Measurements from ENCODE around the gene MYH7.
"Not testable (repeated sequence)": the region's sequence is repeated elsewhere in the genome, so short reads cannot be mapped to it uniquely, and the experiment has no call there.

The MYH7 gene

DNA sequence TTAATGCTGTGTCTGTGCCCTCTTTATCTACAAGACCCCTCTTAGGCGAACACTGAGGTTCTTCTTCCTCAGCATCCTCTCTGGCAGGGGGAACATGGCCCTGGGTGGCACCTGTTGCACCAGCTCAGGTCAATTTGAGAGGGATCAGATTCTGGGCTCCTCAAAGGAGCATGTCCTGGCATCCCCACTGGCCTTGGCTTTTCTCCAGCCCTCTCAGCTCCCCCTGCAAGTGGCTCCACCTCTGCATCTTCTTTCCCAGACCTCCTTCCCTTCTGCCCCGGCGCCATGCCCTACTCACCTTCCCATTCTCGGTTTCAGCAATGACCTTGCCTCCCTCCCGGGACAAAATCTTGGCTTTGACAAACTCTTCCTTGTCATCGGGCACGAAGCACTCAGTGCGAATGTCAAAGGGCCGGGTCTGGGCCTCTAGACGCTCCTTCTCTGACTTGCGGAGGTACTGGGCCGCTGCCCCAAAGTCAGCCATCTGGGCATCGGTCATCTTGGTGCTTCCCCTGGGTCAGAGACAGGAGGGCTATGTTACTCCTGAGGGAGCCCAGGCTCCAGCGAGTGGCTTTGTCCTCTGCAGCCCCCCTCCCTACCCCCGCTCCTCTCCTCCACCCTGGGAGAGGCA lies 28.6 kb downstream of the MYH7 start:
- no peak for DNase-seq

DNA sequence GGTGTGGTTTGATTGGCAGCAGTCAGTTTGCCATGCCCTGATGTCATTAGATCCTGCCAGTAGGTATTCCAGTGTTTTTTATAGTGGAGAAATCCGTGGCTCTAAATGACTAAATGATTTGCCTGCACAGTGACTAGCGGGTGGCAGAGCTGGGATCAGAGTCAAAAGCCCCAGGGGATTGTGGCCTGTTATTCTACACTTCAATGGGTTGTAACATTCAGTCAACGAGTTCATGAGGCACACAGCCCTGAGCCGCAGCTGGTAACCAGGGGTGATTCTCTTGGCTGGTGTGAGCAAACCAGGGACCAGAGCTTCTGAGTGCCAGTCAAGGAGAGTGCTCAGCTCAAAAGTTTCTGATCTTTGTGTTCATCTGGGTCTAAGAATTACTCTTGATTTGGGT lies 29.2 kb downstream of the MYH7 start:
- no peak for DNase-seq

DNA sequence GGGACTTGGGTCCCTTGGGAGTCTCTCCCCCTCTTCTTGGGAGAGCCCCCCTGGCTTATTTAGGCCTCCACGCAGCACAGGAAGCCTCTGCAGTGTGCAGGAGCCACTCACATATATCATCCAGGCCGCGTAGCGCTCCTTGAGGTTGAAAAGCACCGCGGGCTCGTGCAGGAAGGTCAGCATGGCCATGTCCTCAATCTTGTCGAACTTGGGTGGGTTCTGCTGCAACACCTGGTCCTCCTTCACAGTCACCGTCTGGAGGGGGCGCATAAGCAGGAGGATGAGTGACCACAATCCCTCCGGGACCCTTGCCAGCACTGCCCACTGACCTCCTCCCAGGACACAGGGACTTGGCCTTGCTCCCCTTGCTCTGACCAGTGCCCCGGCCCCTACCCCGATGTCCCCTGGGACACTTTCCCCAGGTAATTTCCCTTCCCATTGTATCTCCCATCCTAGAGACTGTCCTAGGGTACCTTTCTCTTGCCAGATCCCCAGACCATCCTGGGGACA lies 29.9 kb downstream of the MYH7 start:
- no peak for DNase-seq

DNA sequence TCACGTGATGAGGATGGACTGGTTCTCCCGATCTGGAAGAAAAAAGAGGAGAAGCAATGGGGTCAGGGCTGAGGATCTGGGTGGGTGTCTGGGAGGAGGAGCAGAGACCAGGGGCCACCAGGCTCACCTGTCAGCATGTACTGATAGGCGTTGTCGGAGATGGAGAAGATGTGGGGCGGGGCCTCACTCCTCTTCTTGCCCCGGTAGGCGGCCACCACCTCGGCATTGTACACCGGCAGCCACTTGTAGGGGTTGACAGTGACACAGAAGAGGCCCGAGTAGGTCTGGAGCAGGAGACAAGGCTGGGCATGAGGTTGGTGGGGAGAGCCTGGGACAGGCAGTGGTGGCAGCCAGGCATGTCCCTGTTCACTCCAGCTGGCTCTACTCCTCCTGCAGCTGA lies 30.4 kb downstream of the MYH7 start:
- DNase-seq: no peak

DNA sequence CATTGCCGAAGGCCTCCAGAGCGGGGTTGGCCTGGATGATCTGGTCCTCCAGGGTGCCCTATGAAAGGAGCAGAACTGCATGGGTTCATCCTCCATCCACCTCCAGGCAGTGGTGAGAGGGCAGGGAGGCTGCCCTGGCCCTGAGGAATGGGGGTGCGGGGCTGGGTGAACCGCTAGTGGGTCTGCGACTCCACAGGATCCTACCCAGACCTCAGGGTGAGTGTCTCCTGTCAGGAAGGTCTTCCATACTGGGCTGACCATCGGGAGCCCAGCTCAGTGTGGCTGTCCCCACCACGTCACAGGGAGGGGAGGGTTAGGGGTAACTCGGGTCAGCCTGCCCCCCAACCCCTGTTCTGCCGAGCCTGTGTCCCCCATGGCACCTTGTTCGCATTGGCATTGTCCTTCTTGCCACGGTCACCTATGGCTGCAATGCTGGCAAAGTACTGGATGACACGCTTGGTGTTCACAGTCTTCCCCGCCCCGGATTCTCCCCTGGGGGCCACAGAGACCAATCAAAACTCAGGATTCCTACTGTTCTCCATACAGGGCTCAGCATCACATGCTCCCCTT lies 31.0 kb downstream of the MYH7 start:
- DNase-seq: no peak

DNA sequence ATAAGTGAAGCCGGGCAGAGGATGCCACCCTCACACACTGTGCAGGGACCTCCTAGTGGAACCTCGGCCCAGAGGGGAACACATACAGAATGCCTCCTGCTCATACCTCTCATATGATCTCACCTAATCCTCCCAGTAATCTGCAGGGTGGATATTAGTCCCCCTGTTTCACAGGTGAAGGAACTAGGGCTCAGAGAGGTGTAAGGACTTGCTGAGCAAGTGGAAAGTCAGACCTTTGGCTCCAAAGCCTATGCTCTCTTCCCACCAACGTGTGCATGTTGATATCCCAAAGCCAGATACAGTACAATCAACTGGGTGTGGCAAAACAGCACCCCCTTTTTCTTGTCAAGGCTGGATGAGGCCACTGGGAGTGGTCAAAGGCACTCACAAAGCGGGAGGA lies 31.6 kb downstream of the MYH7 start:
- no peak for DNase-seq

DNA sequence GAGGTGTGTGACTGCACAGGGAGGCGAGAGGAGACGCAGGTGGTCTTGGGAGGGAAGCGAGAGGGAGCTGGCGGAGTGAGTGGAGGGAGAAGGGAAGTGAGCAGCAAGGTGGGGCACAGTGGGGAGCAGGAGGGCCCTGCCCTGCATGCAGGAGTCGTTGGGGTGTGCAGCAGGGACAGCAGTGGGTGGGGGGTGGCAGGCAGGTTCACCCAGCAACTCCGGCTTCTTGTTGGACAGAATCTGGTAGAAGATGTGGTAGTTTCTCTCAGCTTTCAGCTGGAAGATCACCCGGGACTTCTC lies 32.4 kb downstream of the MYH7 start:
- DNase-seq: no peak

DNA sequence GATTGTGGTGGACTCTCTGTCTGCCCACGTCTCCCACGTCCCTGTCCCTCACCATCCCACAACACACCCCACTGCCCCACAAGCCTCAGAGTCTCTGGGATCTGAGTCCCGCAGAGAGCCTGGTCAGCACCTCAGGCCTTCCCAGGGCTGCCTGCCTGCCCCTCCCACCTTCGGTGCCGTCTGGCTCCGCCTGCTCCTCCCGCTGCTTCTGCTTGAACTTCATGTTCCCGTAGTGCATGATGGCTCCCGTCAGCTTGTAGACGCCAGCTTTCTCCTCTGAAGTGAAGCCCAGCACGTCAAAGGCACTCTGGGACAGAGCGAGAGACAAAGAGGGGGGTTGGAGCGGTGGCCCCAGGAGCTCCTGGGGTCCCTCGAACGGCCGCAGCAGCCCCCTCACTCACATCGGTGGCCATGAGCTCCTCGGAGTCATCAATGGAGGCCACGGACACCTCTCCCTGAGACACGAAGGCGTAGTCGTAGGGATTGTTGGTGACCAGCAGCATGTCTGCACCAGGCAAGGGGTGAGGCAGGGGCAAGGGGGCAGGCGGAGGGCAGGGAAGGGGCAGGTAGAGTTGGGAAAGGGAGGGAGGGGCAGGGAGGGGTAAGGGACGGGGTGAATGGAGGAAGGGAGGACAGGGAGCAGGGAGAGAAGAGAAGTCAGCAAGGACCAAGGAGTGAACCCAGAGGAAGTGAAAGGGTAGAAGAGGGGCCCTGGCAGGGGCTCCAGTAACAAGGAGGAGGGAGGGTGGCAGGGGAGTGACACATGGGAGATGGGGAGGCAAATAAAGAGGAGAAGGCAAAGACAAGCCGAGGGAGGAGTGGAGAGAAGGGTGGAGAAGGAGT lies 32.9 kb downstream of the MYH7 start:
- DNase-seq: no peak

DNA sequence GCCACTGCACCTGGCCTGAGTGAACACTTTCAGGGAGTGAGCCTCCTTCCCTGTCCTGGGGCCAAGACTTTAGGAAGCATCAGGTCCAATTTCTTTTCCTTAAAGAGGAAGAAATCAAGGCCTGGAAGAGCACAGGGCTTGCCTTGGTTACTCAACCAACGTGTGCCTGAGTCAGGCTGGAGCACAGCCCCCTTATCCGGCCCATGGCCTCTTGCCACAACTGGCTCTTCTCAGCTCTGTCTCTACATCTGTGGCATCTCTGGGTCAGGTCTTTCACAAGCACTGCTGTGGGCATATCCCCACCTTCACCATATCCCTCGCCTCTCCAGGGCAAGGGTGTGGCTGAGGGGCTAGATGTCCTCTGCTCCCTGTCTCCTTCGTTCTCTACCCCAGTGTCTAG lies 34.2 kb downstream of the MYH7 start:
- no peak for DNase-seq

DNA sequence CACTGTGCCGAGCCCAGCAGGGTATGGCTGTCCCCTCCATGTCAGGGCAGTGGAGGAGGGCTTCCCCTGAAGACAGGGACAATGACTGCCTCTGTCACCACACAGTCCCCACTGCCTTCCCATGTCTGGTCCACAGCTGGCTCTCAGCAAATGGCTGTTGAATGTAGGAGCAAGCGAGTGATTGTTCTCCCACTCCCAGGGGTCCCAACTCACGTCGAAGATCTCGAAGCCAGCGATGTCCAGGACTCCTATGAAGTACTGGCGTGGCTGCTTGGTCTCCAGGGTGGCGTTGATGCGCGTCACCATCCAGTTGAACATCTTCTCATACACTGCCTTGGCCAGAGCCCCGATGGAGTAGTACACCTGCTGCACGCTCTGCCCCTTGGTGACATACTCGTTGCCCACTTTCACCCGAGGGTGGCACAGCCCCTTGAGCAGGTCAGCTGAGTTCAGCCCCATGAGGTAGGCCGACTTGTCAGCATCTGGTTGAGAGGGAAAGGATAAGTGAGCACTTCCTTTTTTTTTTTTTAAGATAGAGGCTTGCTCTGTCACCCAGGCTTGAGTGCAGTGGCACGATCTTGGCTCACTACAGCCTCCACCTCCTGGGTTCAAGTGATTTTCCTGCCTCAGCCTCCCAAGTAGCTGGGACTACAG lies 34.8 kb downstream of the MYH7 start:
- DNase-seq: not testable (repeated sequence)

DNA sequence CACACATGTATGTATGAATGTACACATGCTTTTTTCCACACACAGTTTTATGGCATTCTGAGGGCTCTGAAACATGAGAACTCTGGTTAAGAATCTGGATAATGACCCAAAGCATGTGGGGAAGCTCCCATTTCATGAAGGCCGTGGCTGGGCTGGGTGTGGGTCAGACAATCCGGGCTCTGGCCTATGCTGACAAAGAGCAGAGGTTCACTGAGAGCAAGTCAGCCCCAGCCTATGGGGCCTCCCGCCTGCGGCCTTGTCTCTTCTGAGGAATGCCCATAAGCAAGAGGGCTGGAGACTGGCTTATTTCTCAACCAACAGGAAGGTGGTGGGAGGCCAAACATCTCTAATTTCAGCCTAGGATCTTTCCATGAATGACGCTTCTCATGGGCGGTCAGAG lies 35.9 kb downstream of the MYH7 start:
- DNase-seq: no peak

DNA sequence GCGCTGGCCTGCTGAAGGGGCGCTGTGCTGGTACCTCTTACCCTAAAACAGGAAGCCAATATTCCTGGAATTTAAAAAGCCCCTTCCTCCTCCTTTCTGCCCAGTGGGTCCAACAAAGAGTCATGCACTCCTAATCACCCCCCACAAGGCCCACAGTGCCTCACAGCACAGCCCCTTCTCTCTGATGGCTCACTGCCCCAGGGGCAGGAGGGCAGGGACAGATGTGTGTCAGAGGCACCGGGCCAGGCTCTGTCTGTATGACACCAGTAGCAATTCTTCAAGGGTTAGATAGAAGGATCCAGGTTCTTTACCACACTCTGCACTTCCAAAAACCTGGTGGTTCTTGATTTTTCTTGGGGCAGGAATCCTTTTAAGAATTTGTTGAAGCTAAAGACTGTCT lies 36.3 kb downstream of the MYH7 start:
- no peak for DNase-seq

DNA sequence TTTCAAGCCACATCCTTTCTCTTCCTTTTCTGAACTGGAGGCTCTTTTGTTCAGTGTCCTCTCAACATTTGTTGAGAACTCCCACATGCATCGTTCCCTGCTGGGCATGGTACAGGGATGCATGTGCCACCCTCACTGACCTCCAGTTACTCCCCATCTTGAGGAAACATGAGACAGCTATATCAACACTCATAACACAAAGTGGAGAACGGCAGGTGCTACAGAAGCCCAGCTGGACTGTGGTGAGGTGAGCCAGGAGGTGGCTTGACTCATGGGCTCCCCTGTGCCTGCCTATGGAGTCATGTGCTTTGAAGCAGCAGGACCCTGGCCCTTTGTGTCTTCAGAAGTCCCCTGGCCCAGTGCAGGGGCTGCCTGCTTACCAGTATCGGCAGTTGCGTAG lies 37.1 kb downstream of the MYH7 start:
- no peak for DNase-seq

DNA sequence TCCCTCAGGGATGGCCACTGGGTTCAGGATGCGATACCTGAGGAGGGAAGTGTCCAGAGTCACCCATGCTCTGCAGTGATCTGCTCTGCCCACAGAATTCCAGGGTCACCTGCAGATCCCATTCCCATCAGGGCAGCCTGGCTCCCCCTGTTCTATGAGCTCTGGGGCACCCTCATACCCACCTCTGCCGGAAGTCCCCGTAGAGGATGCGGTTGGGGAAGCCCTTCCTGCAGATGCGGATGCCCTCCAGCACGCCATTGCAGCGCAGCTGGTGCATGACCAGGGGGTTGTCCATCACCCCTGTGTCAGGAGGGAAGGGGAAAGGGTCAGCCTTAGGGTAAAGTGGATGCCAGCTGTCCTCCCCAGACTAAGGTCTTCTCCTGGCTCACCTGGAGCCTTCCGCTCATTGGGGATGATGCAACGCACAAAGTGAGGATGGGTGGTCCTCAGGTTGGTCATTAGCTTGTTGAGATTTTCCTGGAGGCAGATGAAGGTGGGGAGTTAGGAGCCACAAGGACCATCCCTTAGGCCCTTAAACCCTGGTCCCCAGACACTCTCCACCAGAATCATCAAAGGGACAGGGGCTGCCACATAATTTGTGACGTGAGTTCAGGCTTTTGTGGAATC lies 38.6 kb downstream of the MYH7 start:
- no peak for DNase-seq

DNA sequence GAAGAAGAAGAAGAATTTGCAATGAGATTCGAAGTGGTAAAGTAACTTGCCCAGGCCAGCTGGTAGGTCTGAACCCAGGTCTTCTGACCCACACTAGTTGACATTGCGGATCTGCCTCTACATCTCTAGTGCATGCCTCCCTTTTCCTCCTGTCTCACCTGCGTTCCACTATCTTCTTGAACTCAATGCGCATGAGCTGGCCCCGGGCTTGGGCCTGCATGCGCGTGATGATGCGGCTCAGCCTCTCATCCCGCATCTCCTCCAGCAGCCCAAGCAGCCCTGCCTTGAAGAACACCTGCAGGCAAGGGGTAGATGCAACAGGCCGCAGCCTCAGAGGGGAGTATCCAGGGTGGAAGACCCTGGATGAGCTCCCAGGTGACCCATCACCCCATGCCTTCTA lies 39.3 kb downstream of the MYH7 start:
- no peak for DNase-seq

DNA sequence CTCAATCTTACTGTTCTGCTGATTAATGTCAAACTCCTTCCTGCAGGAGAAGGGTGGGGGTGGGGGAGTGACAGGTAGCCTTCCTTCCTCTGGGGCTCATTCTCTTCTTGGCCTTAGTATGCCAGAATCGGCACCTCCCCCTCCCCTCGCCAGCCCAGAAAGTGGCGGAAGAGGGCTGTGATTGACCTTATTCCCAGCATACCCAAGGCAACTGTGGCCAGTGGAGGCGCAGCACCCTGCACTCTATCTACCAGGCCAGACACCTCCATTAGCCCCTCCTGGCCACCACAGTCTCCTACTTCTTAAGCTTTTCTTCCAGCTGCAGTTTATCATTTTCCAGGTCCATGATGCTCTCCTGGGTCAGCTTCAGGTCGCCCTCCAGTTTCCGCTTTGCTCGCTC lies 42.8 kb downstream of the MYH7 start:
- DNase-seq: no peak

DNA sequence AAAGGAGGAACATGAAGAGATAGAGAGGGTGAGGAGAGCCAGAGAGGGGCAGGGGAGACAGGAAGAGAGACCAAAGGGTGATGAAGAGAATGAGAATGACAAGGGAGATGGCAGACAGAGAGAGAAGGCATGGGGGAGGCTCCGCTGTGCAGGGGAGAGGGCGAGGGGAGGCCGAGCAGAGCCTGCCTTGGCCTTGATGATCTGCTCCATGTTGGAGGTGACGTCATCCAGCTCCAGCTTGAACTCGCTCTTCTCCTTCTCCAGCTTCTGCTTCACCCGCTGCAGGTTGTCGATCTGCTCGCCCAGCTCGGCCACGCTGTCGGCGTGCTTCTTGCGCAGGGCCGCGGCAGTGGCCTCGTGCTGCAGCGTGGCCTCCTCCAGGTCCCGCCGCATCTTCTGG lies 45.6 kb downstream of the MYH7 start:
- DNase-seq: not testable (repeated sequence)

DNA sequence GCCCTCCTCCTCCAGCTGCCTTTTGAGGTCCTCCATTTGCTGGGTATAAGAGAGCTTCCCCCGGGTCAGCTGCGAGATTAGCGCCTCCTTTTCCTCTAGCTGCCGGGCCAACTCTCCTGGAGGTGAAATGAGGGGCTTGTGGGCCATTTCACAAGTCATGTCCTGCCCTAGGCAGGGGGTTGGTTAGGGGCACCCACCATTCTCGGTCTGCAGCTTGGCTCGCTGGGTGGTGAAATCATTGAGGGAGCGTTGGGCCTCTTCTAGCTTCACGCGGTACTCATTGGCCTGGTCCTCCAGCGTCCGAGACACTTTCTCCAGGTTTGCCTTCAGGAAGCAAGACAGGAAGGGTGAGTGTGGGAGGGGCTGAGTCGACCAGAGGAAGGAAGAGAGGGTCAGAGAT lies 46.1 kb downstream of the MYH7 start:
- DNase-seq: no peak

DNA sequence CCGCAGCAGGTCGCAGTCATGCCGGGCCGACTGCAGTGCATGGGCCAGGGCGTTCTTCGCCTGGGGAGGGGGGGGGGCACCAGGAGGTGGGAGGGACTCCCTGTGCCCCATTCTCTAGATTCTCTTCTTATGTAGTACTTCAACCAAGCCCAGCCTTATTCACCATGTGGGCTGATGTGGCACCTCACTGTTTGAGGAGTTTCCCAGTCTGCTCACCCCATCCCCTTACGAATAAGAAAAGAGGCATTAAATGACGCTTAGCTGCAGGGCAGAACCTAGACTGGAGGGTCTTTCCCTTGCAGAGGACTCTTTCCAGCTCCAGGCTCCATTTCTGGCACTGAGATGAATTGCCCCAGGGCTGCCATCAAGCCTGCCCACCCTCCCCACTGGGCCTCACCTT lies 46.5 kb downstream of the MYH7 start:
- no peak for DNase-seq

DNA sequence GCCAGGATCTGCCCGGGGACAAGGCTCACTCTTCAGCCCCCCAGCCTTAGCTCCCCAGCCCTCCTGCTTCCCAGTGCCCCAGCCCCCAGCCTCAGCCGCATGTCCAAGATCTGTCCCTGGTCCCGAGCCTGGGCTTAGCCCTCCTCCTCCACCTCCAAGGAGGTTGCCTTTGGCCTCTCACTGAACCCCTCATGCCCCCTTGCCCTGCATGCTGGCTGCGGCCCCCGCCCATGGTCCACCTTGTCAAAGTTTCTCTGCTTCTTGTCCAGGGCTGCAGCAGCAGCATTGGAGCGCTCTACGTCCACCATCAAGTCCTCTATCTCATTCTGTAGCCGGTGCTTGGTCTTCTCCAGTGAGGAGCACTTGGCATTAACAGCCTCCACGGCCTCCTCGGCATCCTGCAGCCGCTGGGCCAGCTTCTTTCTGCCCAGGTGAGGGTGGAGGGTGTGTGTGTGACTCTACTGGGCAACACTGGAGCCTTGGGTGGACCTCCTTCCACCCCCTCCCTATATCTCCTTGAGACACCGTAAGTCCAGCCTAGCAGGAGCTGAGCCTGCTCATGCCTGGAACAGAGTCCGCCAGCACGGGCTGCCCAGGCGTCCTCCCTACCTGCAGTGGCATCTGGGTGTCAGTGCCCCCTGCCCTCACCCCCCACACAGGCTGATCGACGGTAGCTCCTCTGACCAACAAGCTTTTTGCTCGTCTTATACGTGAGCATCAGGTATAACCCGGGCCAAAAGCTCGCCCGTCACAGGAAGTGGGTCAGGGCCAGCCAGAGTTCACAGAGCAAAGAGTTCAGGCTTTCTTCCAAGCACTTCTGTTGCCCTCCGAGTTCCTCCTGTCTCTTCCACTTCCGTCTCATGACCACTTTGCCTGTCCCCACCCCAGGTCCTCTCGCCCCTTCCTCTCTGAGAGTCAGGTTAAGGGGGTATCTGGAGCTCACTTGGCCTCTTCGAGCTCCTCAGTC lies 47.3 kb downstream of the MYH7 start:
- no peak for DNase-seq

DNA sequence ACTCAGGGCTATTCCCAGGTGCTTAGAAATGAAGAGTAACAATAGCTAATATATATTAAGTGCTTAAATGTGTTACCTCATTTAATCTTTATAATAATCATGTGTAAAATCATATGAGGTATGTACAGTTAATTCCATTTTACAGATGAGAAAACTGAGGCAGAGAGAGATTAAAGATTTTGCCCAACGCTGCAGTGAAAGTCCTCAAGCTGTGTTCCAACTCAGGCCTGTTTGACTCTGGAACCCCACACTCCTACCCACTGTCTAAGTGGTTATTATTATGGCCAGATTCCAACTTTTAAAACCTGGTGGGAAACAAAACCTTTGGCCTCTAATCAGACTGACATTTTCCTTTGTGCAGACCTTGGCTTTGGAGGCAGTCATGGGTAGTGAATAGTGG lies 48.5 kb downstream of the MYH7 start:
- DNase-seq: no peak

DNA sequence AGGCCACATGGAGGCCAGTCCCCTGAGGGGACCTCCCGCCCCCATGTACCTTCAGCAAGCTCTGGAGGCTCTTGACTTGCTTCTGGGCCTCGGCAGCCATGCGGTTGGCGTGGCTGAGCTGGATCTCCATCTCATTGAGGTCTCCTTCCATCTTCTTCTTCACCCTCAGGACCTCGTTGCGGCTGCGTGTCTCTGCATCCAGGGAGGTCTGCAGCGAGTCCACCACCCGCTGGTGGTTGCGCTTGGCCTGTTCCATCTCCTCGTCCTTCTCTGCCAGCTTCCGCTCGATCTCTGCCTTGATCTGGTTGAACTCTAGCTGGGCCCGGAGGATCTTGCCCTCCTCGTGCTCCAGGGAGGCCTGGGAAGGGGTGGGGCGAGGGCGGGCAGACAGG lies 49.2 kb downstream of the MYH7 start:
- not testable (repeated sequence) for DNase-seq

Measured in NCI-H526 treated with DMSO at 0.1 percent for 48 hours (cell line).